ENCODE measurements around the gene ZNF526.

DNA sequence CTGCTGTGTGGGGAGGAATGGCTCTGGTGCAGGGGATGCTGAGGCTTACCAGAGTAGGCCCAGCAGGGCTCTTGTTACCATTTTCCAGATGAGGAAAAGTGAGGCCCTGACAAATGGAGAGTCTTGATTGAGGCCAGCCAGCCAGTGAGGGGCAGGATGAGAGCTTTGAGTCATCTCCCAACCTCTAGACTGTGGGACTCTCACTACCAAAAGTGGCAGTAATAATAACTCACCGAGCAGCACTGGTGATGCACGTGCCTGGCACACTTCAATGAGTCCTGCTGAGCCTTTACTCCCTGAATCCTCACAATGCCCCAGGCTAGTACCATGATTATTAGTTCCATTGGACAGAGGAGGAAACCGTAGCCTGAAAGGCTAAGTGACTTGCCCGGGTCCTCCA, 56.7 kb downstream of the ZNF526 start:
- TF ChIP-seq POLR2A (IDR thresholded peaks at IDR 0.05; ENCODE audit: low read length) (no peak), GATA1 (IDR thresholded peaks at IDR 0.05; ENCODE audit: low read depth, low read length) (no peak)

All from erythroblast (primary cell).